HG03097 (cell line): ENCODE results near the gene MEA1.

Experiments used
- ATAC-seq: cut with Tn5 transposase; IDR thresholded peaks from one replicate; pipeline ENCODE4 v1.9.1; 2021; ENCODE audit not compliant: unreplicated experiment, low FRiP score

Gene MEA1

DNA sequence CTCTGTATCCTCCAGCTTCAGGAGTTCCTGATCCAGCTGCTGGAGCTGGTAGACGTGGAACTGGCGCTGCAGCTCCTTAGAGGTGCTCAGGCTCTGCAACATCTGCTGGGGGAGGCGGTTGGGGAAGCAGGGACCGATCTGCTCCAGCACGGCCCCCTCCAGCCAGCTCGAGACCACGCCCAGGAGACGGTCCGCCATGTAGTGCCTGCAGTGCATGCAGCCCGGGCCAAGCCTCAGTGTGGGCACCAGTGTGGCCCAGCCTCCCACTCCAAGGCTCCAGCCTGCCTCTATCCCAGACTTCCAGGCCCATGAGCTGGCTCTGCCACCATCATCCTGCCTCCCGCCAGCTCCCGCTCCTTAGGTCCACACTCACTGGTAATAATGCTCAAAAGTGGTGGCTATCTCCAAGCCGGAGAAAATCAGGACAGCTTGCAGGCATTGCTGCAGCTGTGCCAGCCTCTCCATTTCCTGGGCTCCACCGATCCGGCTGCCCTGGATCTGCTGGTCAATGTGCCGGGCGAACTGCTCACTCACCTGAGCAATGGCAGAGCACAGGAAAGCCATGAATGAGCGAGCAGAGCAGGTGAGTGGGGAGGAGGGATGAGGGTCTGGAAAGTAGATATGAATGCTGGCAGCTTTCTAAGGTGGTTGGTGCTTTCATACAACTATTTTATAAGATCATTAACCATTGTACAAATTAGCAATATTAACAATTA, 27.0 kb upstream of the MEA1 start:
- ATAC-seq = no peak

- ATAC-seq = no peak
These were observed 25.0 kb upstream of the MEA1 start for GRCh38 chr6:43038727-43039126.

- no peak for ATAC-seq
These were observed 24.0 kb upstream of the MEA1 start for GRCh38 chr6:43037706-43038105.

GRCh38 chr6:43037197-43037596, 23.5 kb upstream of the MEA1 start:
- ATAC-seq = no peak

DNA sequence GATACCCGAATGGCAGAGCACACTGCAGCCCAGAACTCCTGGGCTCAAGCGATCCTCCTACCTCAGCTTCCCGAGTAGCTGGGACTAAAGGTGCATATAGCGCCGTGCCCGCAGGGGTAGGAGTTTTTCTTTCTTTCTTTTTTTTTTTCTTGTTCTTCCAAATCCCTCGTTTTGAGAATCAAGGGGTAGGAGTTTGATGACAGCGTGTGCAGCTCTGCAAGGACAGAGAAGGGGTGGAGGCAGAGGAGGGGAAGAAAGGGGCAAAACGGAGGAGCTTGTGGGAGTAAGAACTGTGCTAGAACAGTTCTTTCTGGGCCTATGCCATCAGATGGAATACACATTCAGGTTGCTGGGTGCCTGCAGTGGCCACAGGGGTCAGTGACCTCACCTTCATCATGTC, 23.0 kb upstream of the MEA1 start:
- ATAC-seq = no peak

GRCh38 chr6:43035495-43036194, 21.9 kb upstream of the MEA1 start:
- no peak for ATAC-seq

GRCh38 chr6:43034190-43034525, 20.4 kb upstream of the MEA1 start:
- no peak for ATAC-seq

DNA sequence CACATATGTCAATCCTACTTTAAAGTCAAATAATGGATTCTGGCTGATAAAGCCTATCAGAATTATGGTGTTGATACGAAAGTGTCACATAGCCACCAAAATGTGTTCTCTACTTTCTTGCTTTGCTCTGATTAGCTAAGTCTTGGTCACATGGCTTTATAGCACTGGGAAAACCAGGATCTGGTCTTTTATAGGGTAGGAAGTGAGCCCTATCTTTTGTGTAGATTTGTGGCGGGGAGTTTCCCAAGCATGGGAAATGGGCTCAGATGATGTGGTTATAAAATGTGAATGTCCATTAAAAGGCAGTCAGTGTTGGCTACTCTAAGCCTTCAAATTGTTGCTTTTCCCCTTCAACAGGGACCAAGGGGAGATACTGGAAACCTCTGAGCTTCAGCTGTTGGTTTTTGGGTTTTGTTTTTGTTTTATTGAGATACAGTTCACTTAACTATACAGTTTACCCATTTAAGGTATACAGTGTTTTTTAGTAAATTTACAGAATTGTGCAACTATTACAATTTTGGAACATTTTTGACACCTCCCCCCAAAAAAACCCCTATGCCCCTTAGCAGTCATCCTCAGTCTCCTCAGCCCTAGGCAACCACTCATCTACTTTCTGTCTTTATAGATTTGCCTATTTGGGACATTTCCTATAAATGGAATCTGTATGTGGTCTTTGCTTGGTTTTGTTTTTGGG, 19.9 kb upstream of the MEA1 start:
- ATAC-seq = no peak

- no peak for ATAC-seq
These were observed 18.6 kb upstream of the MEA1 start for GRCh38 chr6:43032326-43032725.

DNA sequence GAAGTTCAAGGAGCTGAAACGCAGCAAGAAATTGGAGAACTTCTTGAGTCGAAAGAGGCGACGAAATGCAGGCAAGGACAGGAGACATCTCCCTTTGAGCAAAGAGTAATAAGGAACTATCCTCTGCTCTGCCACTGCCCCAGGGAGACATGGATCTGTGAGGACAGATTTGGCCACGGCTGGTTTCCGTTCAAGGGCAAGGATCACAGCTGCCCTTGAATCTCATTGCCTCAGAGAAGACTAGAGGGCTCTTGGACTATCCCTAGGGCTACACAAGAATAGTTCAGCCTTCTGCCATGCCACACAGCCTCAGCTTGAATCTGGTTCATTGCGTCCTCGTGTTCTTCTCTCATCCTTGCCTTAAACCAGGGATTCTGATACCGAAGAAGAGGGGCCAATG, 15.4 kb upstream of the MEA1 start:
- no peak for ATAC-seq

- no peak for ATAC-seq
These were observed 12.6 kb upstream of the MEA1 start for GRCh38 chr6:43026365-43026764.

GRCh38 chr6:43024436-43024835, 10.7 kb upstream of the MEA1 start:
- ATAC-seq = no peak

GRCh38 chr6:43021270-43022047, 7.7 kb upstream of the MEA1 start, which contains the start of gene RRP36:
Gene RRP36, plus strand, starts transcription at chr6:43021623. Its CDS starts 32 bp downstream, at chr6:43021655.
- ATAC-seq = no peak

- no peak for ATAC-seq
These were observed 7.1 kb upstream of the MEA1 start for GRCh38 chr6:43020847-43021246.

DNA sequence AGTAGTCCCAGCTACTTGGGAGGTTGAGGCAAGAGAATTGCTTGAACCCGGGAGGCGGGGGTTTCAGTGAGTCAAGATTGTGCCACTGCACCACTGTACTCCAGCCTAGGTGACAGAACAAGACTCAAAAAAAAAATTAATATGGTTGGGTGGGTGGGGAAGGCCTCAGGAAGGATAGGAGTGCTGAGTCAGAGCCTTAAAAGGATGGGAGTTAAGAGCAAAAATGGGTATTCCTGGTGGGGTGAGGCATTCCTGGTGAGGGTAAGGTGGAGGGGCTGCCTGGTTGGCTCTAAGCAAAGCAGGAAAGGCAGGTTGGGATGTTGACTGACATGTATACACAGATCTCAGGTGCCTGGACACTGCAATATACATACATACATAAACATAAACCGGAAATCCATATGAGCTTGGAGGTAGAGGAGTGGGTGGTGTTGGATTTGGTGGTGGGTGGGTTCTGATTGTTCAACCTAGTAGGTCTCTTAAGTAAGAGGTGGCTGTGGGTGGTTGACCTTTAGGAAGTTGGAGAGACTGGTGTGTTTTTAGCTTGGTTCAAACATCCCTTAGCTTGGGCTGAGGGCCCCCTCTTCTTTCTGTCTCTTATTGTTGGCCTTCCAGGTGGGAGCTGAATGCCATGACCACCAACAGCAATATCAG, 6.4 kb upstream of the MEA1 start:
- no peak for ATAC-seq

DNA sequence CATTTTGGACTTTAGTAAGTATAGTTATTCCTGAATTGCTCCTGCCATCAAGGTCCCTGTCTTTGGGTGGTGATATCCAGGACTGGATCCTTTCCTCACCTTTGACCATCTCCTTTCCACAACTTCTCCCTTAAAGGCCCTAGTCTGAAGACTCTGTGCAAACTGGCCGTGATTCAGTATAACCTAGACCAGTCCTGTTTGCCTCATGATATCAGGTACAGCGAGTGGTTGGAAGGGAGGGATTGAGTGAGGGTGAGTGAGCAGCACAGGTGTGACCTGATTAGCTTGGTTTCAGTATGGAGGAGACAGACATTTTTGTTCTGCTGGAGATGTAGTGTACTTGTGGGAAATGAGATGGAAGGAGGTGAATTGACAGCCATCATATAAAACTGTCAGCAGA, 5.4 kb upstream of the MEA1 start:
- no peak for ATAC-seq

- ATAC-seq = no peak
These were observed 3.2 kb upstream of the MEA1 start for GRCh38 chr6:43016943-43017334.

DNA sequence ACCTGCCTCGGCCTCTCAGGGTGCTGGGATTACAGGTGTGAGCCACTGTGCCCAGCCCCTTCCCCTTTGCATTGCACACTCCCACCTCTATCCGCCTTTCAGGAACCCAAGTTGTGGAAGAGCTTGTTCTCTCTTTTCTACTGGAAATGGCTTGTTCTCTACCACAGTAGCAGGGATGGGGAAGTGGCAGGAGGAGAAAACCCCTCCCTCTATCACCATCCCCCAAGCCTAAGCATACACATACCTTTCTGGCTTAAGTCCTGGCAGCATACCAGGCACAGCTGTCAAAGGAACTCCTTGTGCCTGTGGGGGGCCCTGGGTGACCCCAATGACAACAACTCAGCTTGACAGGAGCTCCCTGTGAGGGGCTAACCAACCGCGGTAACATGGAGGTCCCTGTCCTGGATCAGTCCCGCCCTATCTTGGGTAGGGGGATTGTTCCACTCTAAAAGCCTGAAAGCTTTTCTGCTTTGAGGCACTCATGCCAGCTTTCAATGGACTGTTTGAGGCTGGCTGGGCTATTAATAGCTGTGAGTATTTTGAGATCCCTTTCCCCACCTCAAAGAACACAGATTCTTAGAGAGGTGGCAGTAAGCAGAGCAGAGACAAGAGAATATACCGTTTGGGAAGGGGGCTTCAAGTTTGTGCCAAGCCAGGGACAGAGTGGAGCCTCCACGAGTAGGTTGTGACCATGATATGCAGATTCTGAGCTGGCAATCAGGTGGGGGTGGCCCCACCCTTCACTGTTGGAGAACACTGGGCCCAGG, 2.6 kb upstream of the MEA1 start:
- ATAC-seq = no peak

DNA sequence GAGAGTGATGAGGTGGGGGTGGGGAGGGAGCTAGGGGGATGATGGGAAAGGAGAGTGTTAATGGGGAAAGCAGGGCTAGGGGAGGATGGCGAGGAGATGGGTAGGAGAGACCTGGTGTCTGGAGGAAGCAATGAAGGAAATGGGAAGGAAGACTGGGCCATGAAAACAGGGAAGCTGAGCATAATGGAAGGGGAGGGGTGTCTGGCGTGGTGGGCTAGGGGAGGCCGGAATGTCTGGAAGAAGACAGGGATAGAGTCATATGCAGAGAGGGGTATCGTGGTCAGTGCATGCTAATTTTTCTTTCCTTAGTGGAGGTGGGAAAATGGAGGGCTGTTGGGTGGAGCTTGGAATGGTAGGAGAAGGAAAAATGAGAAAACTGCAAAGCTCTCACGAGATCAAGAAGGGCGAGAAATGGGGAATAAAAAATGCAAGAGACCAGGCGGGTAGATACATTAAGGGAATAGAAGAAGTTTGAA, 726 bp upstream of the MEA1 start:
- no peak for ATAC-seq
